ENCODE data around the gene HRCT1. TPM values are rescaled to one million over a fixed set of nuclear protein-coding genes. Genes with fewer than 3 reads are reported as not detected.

HRCT1 gene
- total RNA-seq, 4 donors from 2014 or later, result 4.0 to 32.7 (median 17.0) TPM

- no peaks in the 10 kb centered on the region for H3K9me3 ChIP-seq
- no peak for TF ChIP-seq POLR2AphosphoS5 (IDR thresholded peaks at IDR 0.05)
- TF ChIP-seq EP300 (IDR thresholded peaks at IDR 0.05), result no peak
- no peak for TF ChIP-seq CTCF (IDR thresholded peaks at IDR 0.05)
- TF ChIP-seq POLR2A (IDR thresholded peaks at IDR 0.05), result no peak
- H3K4me3 ChIP-seq, result no peak overlapping the region
- H3K27ac ChIP-seq, result no peak overlapping the region
- no peaks in the 10 kb centered on the region for H3K36me3 ChIP-seq
- ATAC-seq, result peak; percentile 46
- H3K4me1 ChIP-seq, result peaks cover 3 to 14% (median 3%) of the 10 kb centered on the region in 3 donors
- WGBS, 2 donors (ENCODE audit: low coverage in 1 of 2), result 90% methylated on average over 5 to 8 of the region's 9 CpGs
- H3K27me3 ChIP-seq, result no peaks in the 10 kb centered on the region
These were observed 22.8 kb downstream of the HRCT1 start for GRCh38 chr9:35928591-35929452.

- no peak for TF ChIP-seq POLR2A (IDR thresholded peaks at IDR 0.05)
- no peak for TF ChIP-seq POLR2AphosphoS5 (IDR thresholded peaks at IDR 0.05)
- TF ChIP-seq CTCF (IDR thresholded peaks at IDR 0.05), result no peak
- TF ChIP-seq EP300 (IDR thresholded peaks at IDR 0.05), result no peak
- no peaks in the 10 kb centered on the region for H3K9me3 ChIP-seq
- WGBS, 2 donors (ENCODE audit: low coverage in 1 of 2), result 69 to 100% methylated on average over 2 to 6 of the region's 6 CpGs
- no peaks in the 10 kb centered on the region for H3K27me3 ChIP-seq
- H3K36me3 ChIP-seq, result no peaks in the 10 kb centered on the region
- peaks cover 0 to 9% (median 0%) of the 10 kb centered on the region in 3 donors for H3K4me1 ChIP-seq
- ATAC-seq, result no peak
- no peak overlapping the region for H3K27ac ChIP-seq
- no peak overlapping the region for H3K4me3 ChIP-seq
These were observed 23.4 kb downstream of the HRCT1 start for GRCh38 chr9:35929453-35929718.

- Histone ChIP-seq H3K27ac (no peak overlapping the region), H3K4me3 (no peak overlapping the region), H3K36me3 (no peaks in the 10 kb centered on the region), H3K9me3 (no peaks in the 10 kb centered on the region), H3K27me3 (no peaks in the 10 kb centered on the region), H3K4me1 (peaks cover 0 to 3% (median 0%) of the 10 kb centered on the region in 3 donors)
- ATAC-seq, result no peak
- TF ChIP-seq POLR2A (IDR thresholded peaks at IDR 0.05) (no peak), CTCF (IDR thresholded peaks at IDR 0.05) (no peak), EP300 (IDR thresholded peaks at IDR 0.05) (no peak), POLR2AphosphoS5 (IDR thresholded peaks at IDR 0.05) (no peak)
These were observed 24.5 kb downstream of the HRCT1 start for GRCh38 chr9:35930521-35930920.

- WGBS, 2 donors (ENCODE audit: low coverage in 1 of 2), result 93 to 100% methylated on average over 2 to 3 of the region's 3 CpGs
These were observed 25.0 kb downstream of the HRCT1 start for GRCh38 chr9:35930989-35931388.

More at GRCh38 chr9:35930989-35931388, 25.0 kb downstream of the HRCT1 start:
- no peak for TF ChIP-seq CTCF (IDR thresholded peaks at IDR 0.05)
- TF ChIP-seq POLR2AphosphoS5 (IDR thresholded peaks at IDR 0.05), result no peak
- no peak for TF ChIP-seq POLR2A (IDR thresholded peaks at IDR 0.05)
- no peak for TF ChIP-seq EP300 (IDR thresholded peaks at IDR 0.05)
- Histone ChIP-seq H3K4me1 (peaks cover 0 to 8% (median 0%) of the 10 kb centered on the region in 3 donors), H3K4me3 (no peak overlapping the region), H3K27ac (no peak overlapping the region), H3K36me3 (no peaks in the 10 kb centered on the region), H3K27me3 (no peaks in the 10 kb centered on the region), H3K9me3 (no peaks in the 10 kb centered on the region)
- ATAC-seq, result no peak

All from gastroesophageal sphincter (tissue), 4 donors.